Esophagus squamous epithelium (tissue), 5 donors: Measurements from ENCODE around the gene INTS1. TPM values are rescaled to one million over a fixed set of nuclear protein-coding genes. Genes with fewer than 3 reads are reported as not detected.

ENCODE experiments used
- DNase-seq: peaks from one replicate; lab custom pipeline; 2025; lab: John Stamatoyannopoulos, UW
- H3K27ac ChIP-seq, 4 donors: fragments of 200-600 bp; sonication (generic); one replicate each; pipeline ENCODE4 v1.5.1; 2016 to 2019; ENCODE audit warnings: mild to moderate bottlenecking in 1 of 4
- H3K27me3 ChIP-seq, 4 donors: fragments of 200-600 bp; sonication (generic); 1 replicate in 3 of 4; 2 replicates in 1 of 4; pipeline versions ENCODE4 v1.5.1 to v1.6.0; 2017 to 2021; ENCODE audit warnings: antibody characterized with exemption in 1 of 4
- H3K36me3 ChIP-seq, 3 donors: fragments of 200-600 bp; sonication (generic); one replicate each; pipeline ENCODE4 v1.5.1; 2016 to 2019
- H3K4me1 ChIP-seq, 3 donors: fragments of 200-600 bp; sonication (generic); one replicate each; pipeline ENCODE4 v1.5.1; 2017 to 2019
- H3K4me3 ChIP-seq, 4 donors: fragments of 200-600 bp; sonication (generic); 1 replicate in 3 of 4; 2 replicates in 1 of 4; pipeline ENCODE4 v1.5.1; 2016 to 2019; ENCODE audit warnings: mild to moderate bottlenecking in 2 of 4, moderate library complexity in 1 of 4
- H3K9me3 ChIP-seq, 3 donors: fragments of 200-600 bp; sonication (generic); one replicate each; pipeline ENCODE4 v1.5.1; 2016 to 2019
- CTCF ChIP-seq, 6 experiments: fragments of 450-650 bp in 4 of 6; fragments of 200-600 bp in 2 of 6; sonication (generic) in 2 of 6; IDR thresholded peaks; one replicate each; pipeline ENCODE4 v1.5.1; 2016 to 2019; ENCODE audit warnings: antibody characterized with exemption in 6 of 6, mild to moderate bottlenecking in 4 of 6, moderate library complexity in 4 of 6
- POLR2A ChIP-seq, 4 donors: fragments of 450-650 bp; IDR thresholded peaks; one replicate each; pipeline ENCODE4 v1.6.1; 2017; ENCODE audit warnings: antibody characterized with exemption in 4 of 4, mild to moderate bottlenecking in 4 of 4, moderate library complexity in 3 of 4
- WGBS, 2 donors: methylation state at CpG; one replicate each; pipeline ENCODE4 v1.1.5; 2018; 5-methylcytosine and 5-hydroxymethylcytosine counted together
- intact Hi-C: fragments of 100-400 bp; cut with DNase I; formaldehyde crosslinking; loops from one replicate; pipeline ENCODE4 v1.15.0; 2022
- total RNA-seq, 4 donors: library from RNA; depleted of rRNA; stranded (reverse); fragments of >200 nt; gene quantifications; one replicate each; pipeline ENCODE4 v1.1.0, GENCODE V29; 2016
- donor health status: DM: yes; HTN: yes; CAD: no.

The INTS1 gene
- total RNA-seq, 4 donors from 2014 or later: 27.8 to 45.3 (median 36.6) TPM

GRCh38 chr7:1450431-1450830 lies 53.8 kb downstream of the INTS1 start:
- H3K27ac ChIP-seq: peak overlapping the region; percentile 6 to 74 (median 61)
- TF ChIP-seq CTCF (IDR thresholded peaks at IDR 0.05) (no peak), POLR2A (IDR thresholded peaks at IDR 0.05) (no peak)
- 73 to 77% methylated on average over 6 to 7 of the region's 18 CpGs for WGBS, 2 donors

GRCh38 chr7:1449951-1450350 lies 54.2 kb downstream of the INTS1 start:
- no peaks in the 10 kb centered on the region for H3K27me3 ChIP-seq
- intact Hi-C loops: no loop called here
- WGBS, 2 donors: 65 to 87% methylated on average over 6 of the region's 11 CpGs
- no peak for DNase-seq
- H3K4me3 ChIP-seq: no peak overlapping the region
- H3K4me1 ChIP-seq: peaks cover 44 to 85% (median 75%) of the 10 kb centered on the region in 3 donors
- H3K9me3 ChIP-seq: no peaks in the 10 kb centered on the region
- H3K27ac ChIP-seq: peak overlapping the region; percentile 6 to 74 (median 61)
- TF ChIP-seq POLR2A (IDR thresholded peaks at IDR 0.05) (no peak), CTCF (IDR thresholded peaks at IDR 0.05) (no peak)
- H3K36me3 ChIP-seq: peaks cover 0 to 17% (median 0%) of the 10 kb centered on the region in 3 donors

More at GRCh38 chr7:1450431-1450830, 53.8 kb downstream of the INTS1 start:
- DNase-seq: no peak
- Histone ChIP-seq H3K4me3 (no peak overlapping the region), H3K9me3 (no peaks in the 10 kb centered on the region), H3K4me1 (peaks cover 48 to 90% (median 80%) of the 10 kb centered on the region in 3 donors), H3K36me3 (peaks cover 0 to 17% (median 0%) of the 10 kb centered on the region in 3 donors), H3K27me3 (no peaks in the 10 kb centered on the region)
- intact Hi-C loops: no loop called here

DNA sequence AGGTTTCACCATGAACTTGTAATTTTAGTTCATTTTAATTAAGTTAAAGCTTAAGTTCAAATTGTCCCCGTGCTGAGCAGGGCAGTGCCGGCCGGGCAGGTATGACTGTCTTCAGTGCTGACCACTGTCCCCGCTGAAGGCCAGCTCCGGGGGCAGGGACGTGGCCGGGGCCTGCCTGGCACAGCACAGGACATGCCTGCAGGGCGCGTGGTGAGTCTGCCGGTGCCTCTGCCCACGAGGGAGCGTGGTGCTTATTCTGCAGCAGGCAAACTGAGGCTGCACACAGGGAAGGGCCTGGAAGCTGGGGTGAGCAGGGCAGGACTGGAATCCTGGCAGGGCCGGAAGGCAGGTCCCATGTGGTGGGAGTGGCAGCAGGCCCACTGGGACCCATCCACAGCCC lies 54.7 kb downstream of the INTS1 start:
- Histone ChIP-seq H3K36me3 (peaks cover 0 to 21% (median 0%) of the 10 kb centered on the region in 3 donors), H3K27ac (peak overlapping the region; percentile 6 to 74 (median 61)), H3K27me3 (no peaks in the 10 kb centered on the region), H3K4me1 (peaks cover 40 to 81% (median 70%) of the 10 kb centered on the region in 3 donors), H3K4me3 (no peak overlapping the region), H3K9me3 (no peaks in the 10 kb centered on the region)
- DNase-seq: no peak
- intact Hi-C loops: no loop called here
- 50 to 90% methylated on average over 2 to 10 of the region's 13 CpGs for WGBS, 2 donors
- no peak for TF ChIP-seq POLR2A (IDR thresholded peaks at IDR 0.05)
- no peak for TF ChIP-seq CTCF (IDR thresholded peaks at IDR 0.05)

DNA sequence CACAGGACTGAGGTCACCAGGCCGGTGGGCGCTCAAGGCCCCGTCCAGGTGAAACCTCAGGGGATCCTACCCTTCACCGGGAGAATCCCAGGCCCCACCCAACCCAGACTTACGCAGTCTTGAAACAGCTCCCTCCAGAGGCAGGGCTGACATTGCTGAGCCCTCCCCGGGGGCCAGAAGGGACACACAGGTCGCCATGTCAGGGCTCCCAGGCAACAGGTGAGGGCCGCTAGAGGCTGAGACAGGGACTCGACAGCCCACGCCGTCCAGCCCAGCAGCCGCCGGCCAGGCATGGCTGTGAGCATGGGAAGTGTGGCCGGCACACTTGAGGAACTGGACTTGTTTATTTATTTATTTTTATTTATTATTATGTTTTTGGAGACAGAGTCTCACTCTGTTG lies 55.2 kb downstream of the INTS1 start:
- peaks cover 0 to 23% (median 0%) of the 10 kb centered on the region in 3 donors for H3K36me3 ChIP-seq
- peaks cover 36 to 76% (median 68%) of the 10 kb centered on the region in 3 donors for H3K4me1 ChIP-seq
- H3K9me3 ChIP-seq: no peaks in the 10 kb centered on the region
- H3K27ac ChIP-seq: peak overlapping the region; percentile 73 to 92 (median 82)
- no peak for DNase-seq
- TF ChIP-seq POLR2A (IDR thresholded peaks at IDR 0.05): no peak
- no peak for TF ChIP-seq CTCF (IDR thresholded peaks at IDR 0.05)
- intact Hi-C loops: no loop called here
- H3K27me3 ChIP-seq: no peaks in the 10 kb centered on the region
- no peak overlapping the region for H3K4me3 ChIP-seq
- WGBS, 2 donors: 88 to 95% methylated on average over 7 to 9 of the region's 14 CpGs

GRCh38 chr7:1447551-1448244 lies 56.5 kb downstream of the INTS1 start:
- Histone ChIP-seq H3K4me1 (peaks cover 29 to 63% (median 56%) of the 10 kb centered on the region in 3 donors), H3K27me3 (no peaks in the 10 kb centered on the region), H3K27ac (peak overlapping the region; percentile 73 to 92 (median 82)), H3K9me3 (no peaks in the 10 kb centered on the region), H3K36me3 (peaks cover 0 to 26% (median 0%) of the 10 kb centered on the region in 3 donors), H3K4me3 (peak overlapping the region in 2 of 4 donors; percentile 4 to 42)
- intact Hi-C loops: no loop called here
- no peak for TF ChIP-seq CTCF (IDR thresholded peaks at IDR 0.05)
- 35% methylated on average over 3 of the region's 15 CpGs; no CpG with 5 or more reads in 1 of the 2 donors for WGBS, 2 donors
- DNase-seq: no peak
